ENCODE data around the gene FIGLA.
"Not testable (repeated sequence)": the region's sequence is repeated elsewhere in the genome, so short reads cannot be mapped to it uniquely, and the experiment has no call there.

Gene FIGLA

DNA sequence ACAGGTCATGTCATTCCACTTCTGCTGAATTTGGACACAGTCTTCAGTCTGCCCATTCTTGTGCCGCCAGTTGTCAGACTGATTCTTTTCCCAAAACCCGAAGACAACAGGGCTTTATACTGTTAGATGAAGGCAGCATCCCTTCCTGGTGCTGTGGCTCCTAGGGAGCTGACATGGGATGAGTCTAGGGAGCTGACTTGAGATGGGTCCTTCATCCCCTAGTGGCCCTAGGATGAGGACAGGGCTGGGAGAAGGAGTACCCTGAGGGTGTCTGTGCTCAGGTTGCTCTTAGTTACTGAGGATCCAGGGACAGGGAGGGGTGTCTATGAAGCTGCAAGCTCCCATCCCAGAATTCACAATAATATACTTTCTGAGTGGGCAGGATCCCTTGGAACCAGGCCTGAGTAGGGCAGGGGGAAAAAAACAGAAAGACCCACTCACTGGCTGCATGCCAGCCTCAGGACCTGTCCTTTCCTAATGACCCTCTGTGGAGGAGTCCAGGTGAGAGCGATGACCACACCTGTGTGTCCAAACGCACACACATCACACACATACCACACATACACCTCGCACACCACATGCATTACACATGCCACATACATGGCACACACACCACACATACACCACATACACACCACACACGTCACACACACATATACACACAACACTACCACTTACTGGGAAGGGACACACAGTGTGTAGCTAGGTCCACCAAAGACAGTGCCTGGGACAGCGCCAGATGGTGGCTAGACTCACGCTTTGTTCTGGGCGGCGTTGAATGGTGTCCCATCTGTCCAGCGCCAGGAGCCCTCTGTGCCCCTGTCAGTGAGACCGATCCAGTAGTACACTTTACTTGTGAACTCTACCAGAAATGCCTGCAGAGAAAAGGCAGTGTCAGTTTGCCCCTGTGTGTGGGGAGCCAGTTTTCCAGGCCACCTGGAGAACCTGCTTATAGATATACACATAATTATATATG, 18.8 kb upstream of the FIGLA start:
- DNase-seq = no peak

GRCh38 chr2:70807828-70808118, 17.3 kb upstream of the FIGLA start:
- no peak for DNase-seq

DNA sequence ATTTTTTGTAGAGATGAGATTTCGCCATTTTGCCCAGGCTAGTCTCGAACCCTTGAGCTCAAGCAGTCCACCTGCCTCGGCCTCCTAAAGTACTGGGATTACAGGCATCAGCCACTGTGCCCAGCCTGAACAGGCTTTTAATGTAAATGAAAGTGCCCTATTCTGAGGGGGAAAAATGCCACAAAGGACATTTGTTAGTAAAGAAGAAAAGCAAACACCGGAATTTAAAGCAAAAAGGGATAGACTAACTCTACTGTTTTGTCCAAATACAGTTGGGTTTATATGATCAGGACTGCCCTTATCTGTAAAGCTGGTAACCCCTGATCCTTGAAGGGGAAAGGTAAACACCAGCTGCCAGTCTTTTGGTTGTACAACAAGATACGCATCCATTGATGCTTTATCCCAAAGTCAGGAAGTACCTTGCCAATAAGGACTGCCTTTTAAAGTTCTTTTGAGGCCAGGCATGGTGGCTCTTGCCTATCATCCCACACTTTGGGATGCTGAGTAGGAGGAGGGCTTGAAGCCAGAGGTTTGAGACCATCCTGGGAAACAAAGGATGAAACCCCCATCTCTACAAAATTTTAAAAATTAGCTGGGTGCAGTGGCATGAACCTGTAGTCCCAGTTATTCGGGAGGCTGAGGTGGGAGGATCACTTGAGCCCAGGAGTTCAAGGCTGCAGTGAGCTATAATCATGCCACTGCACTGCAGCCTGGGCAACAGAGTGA, 16.8 kb upstream of the FIGLA start:
- DNase-seq = no peak

GRCh38 chr2:70806620-70807019, 16.2 kb upstream of the FIGLA start:
- no peak for DNase-seq

DNA sequence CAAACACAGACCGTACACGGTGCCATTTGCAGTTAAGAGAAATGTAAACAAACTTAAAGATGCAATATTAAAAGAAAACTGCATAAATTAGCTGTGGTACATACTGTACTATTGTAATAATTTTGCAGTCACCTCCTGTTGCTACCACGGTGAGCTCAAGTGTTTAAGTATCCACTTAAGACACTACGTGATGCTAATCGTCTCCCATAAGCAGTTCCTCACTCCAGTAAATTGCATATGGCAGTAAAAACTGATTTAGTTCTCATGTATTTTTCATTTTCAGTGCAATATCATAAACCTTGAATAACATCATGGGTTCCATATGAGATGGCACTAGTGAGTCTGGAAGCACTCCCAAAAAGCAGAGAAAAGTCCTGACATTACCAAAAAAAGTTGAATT, 15.6 kb upstream of the FIGLA start:
- DNase-seq = no peak

GRCh38 chr2:70801607-70802263, 11.3 kb upstream of the FIGLA start:
- DNase-seq = no peak

DNA sequence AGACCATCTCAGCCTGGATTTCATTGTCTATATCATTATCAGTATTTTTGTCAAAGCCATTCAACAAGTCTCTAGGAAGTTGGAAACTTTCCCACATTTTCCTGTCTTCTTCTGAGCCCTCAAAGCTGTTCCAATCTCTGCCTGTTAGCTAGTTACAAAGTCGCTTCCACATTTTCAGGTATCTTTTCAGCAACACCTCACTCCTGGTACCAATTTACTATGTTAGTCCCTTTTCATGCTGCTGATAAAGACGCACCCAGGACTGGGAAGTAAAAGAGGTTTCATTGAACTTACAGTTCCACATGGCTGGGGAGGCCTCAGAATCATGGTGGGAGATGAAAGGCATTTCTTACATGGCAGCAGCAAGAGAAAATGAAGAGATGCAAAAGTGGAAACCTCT, 9.3 kb upstream of the FIGLA start:
- DNase-seq = no peak

DNA sequence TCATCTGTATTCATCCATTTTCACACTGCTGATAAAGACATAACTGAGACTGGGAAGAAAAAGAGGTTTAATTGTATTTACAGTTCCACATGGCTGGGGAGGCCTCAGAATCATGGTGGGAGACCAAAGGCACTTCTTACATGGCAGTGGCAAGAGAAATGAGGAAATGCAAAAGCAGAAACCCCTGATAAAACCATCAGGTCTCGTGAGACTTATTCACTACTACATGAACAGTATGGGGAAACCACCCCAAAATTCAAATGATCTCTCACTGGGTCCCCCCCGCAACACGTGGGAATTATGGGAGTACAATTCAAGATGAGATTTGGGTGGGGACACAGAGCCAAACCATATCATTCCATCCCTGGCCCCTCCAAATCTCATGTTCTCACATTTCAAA, 7.6 kb upstream of the FIGLA start:
- not testable (repeated sequence) for DNase-seq

DNA sequence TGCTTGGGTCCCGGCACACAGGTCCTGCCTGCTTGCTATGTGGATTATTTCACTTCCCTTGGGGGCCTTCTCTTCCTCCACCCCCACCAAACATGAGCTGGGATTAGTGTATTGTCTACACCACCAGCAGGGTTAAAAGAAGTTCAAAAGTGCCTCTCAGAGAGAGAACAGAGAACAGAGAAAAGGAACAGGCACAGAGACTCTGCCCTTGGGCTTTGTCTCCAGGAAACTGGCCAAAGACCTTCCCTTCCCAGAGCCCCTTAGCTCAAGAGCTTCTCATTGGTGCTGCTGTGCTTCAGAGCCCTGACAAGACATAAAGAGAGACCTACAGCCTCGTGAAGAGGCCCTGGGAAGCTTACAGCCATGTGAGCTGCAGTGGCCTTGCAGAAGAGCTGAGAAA, 7.1 kb upstream of the FIGLA start:
- no peak for DNase-seq

- DNase-seq = no peak
Observed at GRCh38 chr2:70796262-70796661, 5.8 kb upstream of the FIGLA start.

GRCh38 chr2:70795164-70795995, 4.9 kb upstream of the FIGLA start:
- no peak for DNase-seq

DNA sequence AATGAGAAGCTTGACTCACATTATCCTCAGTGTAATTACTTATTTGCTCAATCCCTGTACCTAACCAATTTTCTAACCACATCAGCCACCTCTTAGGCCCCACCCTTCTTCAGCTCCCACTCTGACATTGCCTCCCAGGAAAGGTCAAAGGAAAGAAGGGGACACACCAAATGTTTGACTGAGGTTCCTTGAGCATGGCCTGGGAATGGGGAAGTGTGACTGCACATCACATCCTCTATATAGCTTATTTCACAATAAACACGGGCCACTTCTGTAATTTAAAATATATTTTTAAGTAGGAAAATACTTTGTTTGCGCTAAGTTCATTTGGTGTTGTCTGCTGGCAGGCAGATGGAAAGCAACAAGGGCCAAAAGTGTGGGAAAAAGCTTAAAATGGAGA, 3.0 kb upstream of the FIGLA start:
- no peak for DNase-seq

GRCh38 chr2:70789304-70790135, 923 bp downstream of the FIGLA start:
- peak in 49 of 56 donors; percentile 14 to 81 (median 41) for DNase-seq

GRCh38 chr2:70785137-70785911, 5.1 kb downstream of the FIGLA start:
- peak in 31 of 56 donors; percentile 1 to 72 (median 25) for DNase-seq

DNA sequence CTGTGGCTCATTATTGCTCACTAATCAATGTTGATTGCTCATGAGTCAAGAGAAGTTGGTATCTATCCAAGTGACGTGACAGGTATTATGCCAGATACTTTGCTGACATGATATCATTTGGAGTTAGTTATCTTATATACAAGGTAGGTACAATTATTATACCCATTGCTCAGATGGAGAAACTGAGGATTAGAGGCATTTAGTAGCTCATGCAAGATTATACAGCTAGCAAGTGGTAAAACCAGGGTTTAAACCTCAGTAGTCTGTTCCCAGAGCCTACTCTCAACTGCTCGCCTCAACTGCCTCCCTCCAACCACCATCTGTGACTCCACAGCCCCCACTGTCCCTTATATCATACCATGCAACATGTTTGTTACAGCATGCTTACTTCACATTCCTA, 6.1 kb downstream of the FIGLA start:
- no peak for DNase-seq

- DNase-seq = no peak
Observed at GRCh38 chr2:70779911-70780545, 10.4 kb downstream of the FIGLA start.

- DNase-seq = no peak
Observed at GRCh38 chr2:70779491-70779890, 11.0 kb downstream of the FIGLA start.

- DNase-seq = no peak
Observed at GRCh38 chr2:70778676-70779075, 11.8 kb downstream of the FIGLA start.

- DNase-seq = no peak
Observed at GRCh38 chr2:70777450-70777849, 13.0 kb downstream of the FIGLA start.
